HT1080 (cell line): ENCODE measurements around the gene UBE2V1. TPM values are rescaled to one million over a fixed set of nuclear protein-coding genes. Genes with fewer than 3 reads are reported as not detected.
"Not testable (repeated sequence)": the region's sequence is repeated elsewhere in the genome, so short reads cannot be mapped to it uniquely, and the experiment has no call there.

Experiments used
- DNase-seq: peaks from one replicate; pipeline ENCODE4 v3.0.0-alpha.2; 2015; ENCODE audit warnings: low read depth
- total RNA-seq: library from RNA; depleted of rRNA; stranded (reverse); fragments of >200 nt; shearing (Covaris generic); gene quantifications from 2 replicates; pipeline ENCODE4 v1.2.3, GENCODE V29; 2014

The UBE2V1 gene
- total RNA-seq, 1 experiment from 2014 or later: 66.9 TPM

GRCh38 chr20:50138120-50138478 is 25.1 kb upstream of the UBE2V1 start:
- no peak for DNase-seq

GRCh38 chr20:50137702-50138101 is 24.8 kb upstream of the UBE2V1 start:
- not testable (repeated sequence) for DNase-seq

DNA sequence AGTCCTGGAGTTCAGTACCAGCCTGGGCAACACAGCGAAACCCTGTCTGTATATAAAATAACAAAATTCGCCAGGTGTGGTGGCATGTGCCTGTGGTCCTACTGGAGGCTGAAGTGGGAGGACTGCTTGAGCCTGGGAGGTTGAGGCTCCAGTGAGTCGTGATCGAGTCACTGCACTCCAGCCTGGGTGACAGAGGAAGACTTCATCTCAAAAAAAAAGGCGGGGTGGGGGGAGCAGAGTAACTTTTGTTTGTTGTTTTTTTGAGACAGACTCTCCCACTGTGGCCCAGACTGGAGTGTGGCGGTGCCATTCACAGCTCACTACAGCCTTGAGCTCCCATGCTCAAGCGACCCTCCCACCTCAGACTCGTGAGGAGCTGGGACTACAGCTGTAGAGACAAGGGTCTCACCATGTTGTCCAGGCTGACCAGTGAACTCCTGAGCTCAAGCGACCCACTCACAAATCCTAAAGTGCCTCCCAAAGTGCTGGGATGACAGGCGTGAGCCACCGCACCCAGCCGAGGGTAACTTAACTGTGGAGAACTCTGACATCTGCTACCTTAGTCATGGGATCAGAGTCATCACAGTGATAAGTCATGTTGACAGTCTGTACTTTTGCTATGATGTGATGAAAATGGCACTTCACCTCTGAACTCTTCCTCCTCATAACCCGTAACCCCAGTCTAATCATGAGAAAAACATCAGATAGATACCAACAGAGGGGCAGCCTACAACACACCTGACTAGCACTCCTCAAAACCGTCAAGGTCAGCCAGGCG is 24.1 kb upstream of the UBE2V1 start:
- DNase-seq: peak; percentile 72

- not testable (repeated sequence) for DNase-seq
These were observed 22.2 kb upstream of the UBE2V1 start for GRCh38 chr20:50135157-50135556.

- DNase-seq: no peak
These were observed 20.7 kb upstream of the UBE2V1 start for GRCh38 chr20:50133474-50134217.

DNA sequence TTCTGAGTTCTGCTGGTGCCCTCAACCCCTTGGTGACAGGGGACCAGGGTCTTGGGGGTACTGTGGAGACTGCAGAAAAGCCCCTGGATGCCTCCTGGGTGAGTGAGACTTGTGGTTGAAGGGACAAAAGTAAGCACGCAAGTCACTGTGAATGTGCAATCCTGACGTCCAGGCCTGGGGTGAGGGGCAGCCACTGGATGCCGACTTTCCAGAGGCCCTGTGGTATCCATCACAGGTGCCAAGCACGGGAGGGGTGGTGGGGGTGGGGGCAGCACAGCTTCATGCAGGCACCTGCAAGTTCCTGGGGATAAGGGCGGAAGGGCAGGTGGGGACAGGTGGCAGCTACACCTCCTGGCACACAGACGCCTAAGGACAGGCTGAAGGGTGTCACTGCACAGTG is 20.1 kb upstream of the UBE2V1 start:
- DNase-seq: no peak

GRCh38 chr20:50130995-50131394 is 18.0 kb upstream of the UBE2V1 start:
- no peak for DNase-seq

DNA sequence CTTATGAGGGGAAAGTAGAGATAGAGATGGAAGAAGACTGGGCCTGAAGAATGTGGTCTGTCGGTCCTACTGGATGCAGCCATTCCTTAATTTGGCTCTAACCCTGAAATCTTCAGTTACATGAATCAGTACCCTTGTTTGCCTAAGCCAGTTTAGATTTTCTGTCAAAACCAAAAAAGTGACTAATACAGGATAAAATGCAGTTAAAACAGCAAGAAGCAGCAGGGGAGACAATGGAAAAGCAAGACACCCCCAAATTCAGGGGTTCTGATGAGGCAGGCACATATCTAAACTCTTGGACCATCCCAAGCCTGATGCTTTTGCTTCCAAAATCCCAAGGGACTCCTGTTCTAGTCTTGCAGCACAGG is 17.4 kb upstream of the UBE2V1 start:
- no peak for DNase-seq

- DNase-seq: no peak
These were observed 16.9 kb upstream of the UBE2V1 start for GRCh38 chr20:50129662-50130355.

- DNase-seq: no peak
These were observed 15.6 kb upstream of the UBE2V1 start for GRCh38 chr20:50128520-50128905.

- DNase-seq: no peak
These were observed 14.9 kb upstream of the UBE2V1 start for GRCh38 chr20:50127587-50128519.

GRCh38 chr20:50126662-50127061 is 13.7 kb upstream of the UBE2V1 start:
- no peak for DNase-seq

- no peak for DNase-seq
These were observed 12.3 kb upstream of the UBE2V1 start for GRCh38 chr20:50125279-50125678.

- DNase-seq: no peak
These were observed 11.5 kb upstream of the UBE2V1 start for GRCh38 chr20:50124496-50124895.

DNA sequence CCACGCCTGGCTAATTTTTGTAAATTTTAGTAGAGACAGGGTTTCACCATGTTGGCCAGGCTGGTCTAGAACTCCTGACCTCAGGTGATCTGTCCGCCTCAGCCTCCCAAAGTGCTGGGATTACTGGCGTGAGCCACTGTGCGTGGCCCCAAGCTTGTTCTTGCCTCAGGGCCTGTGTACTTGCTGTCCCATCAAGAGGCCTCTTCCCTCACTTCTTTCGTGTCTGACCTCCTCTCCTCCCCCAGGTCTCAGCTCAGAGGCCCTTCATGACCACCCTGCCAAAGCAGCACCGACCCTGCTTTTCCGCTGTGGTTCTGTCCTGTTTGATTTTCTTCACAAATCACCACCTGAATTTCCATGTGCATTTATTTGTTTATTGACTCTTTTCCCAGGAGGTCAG is 10.5 kb upstream of the UBE2V1 start:
- no peak for DNase-seq

DNA sequence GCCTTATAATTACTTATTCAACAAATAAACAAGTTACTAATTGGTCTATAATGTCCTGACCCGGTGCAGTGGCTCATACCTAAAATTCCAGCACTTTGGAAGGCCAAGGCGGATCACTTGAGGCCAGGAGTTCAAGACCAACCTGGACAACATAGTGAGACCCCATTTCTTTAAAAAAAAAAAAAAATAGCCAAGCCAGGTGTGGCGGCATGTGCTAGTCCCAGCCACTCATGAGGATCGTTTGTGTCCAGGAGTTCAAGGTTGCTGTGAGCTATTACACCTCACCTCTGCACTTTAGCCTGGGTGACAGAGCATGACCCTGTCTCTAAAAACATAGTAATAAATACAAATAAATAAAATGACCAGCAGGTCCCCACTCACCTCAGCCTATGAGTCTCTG is 9.8 kb upstream of the UBE2V1 start:
- no peak for DNase-seq

DNA sequence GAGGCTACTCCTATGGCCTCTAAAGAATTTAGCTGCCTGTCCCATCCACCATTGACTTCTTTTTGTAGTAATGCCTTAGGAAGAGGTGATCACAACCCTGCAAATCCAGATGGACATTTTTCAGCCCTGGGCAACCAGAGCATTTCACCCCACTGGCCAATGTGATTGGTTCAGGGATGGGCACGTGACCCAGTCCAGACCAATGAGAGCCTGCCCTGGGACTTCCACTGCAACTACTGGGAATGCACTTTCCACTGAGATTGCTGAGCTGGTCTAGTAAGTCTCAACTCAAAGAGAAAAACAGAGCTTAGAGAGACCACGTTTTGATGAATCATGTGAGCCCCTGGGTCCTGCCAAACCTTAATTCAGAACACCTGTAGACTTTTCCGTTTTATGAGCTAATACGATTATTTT is 8.9 kb upstream of the UBE2V1 start:
- DNase-seq: no peak

DNA sequence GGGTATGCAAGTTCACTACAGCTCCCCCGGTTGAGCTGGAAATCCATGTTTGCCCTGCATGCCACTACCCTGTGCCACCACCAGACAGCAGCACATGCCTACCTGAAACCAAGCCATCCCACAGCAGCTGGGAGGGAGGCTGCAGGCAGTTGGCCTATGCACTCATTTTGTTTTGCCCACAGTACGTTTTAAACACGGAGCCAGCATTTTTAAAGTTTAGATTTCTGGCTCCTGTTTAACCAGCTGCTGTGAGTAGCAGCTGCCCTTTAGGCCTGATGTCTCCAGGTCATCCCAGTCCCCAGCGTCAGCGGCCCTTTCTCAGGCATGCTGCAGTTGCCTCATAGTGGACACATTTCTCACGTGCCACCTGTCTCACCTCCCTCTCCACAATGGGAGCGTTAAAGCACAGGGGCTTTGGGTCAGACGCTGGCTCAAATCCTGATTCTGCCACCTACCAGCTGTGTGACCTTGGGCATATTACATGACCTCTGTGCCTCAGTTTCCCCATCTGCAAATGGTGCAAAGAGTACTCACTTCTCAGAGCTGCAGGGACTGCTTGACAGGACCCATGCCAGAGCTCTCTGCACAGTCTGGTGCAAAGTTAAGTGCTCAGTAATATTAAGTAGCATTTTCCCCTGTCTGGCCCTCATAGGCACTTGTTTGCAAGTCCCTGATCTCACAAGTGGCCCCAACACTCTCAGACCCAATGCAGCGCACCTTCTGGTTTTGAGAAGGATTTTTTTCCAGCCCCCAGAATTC is 8.2 kb upstream of the UBE2V1 start:
- DNase-seq: peak; percentile 64

DNA sequence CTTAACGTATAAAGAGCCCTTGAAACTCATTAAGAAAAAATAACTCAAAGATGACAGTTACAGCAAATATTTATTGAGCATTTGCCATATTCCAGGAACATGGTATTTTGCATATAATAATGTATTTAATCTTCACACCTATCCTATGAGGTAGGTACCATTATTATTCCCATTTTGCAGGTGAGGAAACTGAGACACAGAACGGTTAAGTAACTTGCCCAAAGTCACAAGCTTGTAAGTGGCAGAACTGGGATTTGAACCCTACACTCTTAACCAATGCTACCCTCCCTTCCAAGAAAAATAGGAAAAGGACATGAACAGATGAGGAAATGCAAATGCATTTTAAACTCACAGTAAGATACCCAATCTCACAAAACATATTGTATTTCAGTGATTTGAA is 5.3 kb upstream of the UBE2V1 start:
- no peak for DNase-seq

DNA sequence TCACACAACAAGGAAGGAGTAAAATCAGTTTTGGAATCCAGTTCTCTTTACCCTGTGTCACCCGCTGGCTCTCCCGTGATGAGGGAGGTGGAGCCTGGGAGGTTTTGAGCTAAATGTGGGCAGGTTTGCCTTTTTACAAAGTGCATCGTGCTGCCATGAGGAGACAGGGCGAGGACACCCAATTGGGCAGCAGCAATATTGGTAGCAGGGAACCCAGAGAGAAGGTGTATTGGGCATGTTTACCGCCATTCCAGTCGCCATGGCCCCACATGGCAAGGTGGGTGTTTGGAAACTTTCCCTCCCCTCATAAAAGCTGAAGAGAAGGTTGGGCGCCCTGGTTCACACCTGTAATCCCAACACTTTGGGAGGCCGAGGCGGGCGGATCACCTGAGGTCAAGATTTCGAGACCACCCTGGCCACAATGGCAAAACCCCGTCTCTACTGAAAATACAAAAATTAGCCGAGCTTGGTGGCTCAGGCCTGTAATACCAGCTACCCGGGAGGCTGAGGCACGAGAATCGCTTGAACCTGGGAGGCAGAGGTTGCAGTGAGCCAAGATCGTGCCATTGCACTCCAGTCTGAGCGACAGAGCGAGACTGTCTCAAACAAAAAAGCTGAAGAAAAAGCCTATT is 3.5 kb upstream of the UBE2V1 start:
- no peak for DNase-seq
